Prostate gland (tissue), 2 donors: Measurements from ENCODE around the gene CLPTM1.

Experiments used
- POLR2A ChIP-seq: fragments of 450-650 bp; IDR thresholded peaks from one replicate; pipeline ENCODE4 v1.6.1; 2016; ENCODE audit warnings: antibody characterized with exemption, mild to moderate bottlenecking
- POLR2AphosphoS5 ChIP-seq: sonication (generic); formaldehyde crosslinking; IDR thresholded peaks from one replicate; pipeline ENCODE4 v1.6.1; 2017; ENCODE audit warnings: antibody characterized with exemption
- TF ChIP-seq, protein P1 (sequence below), 4 experiments: fragments of 200-600 bp in 2 of 4; fragments of 450-650 bp in 2 of 4; sonication (generic) in 2 of 4; IDR thresholded peaks; 1 replicate in 3 of 4; 2 replicates in 1 of 4; pipeline ENCODE4 v1.5.1; 2016 to 2019; ENCODE audit warnings: antibody characterized with exemption in 4 of 4, mild to moderate bottlenecking in 2 of 4, moderate library complexity in 2 of 4

DNA sequence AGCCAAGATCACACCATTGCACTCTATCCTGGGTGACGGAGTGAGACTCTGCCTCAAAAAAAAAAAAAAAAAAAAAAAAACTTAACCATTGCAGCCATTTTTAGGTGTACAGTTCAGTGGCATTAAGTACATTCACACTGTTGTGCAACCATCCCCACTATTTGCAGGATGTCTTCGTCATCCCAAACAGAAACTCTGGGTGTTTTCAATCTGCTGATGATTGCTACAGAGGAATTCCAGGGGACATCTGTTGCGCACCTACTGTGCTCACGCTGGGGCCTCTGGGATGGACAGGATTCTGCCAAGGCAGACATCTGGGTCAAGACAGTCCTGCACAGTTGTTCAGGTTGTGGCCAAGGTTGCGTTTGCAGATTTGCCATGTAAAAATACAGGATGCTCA is 15.5 kb upstream of the CLPTM1 start:
- TF ChIP-seq, protein P1, sequence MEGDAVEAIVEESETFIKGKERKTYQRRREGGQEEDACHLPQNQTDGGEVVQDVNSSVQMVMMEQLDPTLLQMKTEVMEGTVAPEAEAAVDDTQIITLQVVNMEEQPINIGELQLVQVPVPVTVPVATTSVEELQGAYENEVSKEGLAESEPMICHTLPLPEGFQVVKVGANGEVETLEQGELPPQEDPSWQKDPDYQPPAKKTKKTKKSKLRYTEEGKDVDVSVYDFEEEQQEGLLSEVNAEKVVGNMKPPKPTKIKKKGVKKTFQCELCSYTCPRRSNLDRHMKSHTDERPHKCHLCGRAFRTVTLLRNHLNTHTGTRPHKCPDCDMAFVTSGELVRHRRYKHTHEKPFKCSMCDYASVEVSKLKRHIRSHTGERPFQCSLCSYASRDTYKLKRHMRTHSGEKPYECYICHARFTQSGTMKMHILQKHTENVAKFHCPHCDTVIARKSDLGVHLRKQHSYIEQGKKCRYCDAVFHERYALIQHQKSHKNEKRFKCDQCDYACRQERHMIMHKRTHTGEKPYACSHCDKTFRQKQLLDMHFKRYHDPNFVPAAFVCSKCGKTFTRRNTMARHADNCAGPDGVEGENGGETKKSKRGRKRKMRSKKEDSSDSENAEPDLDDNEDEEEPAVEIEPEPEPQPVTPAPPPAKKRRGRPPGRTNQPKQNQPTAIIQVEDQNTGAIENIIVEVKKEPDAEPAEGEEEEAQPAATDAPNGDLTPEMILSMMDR (IDR thresholded peaks at IDR 0.05): no peak
- TF ChIP-seq POLR2AphosphoS5: no peak
- no peak for TF ChIP-seq POLR2A
